PC-9 (cell line): ENCODE results near the gene PRKCA. TPM values are rescaled to one million over a fixed set of nuclear protein-coding genes. Genes with fewer than 3 reads are reported as not detected.

Experiments
- BruUV-seq: library from RNA; stranded (reverse); fragments of 400-500 nt; replicated peaks from 2 replicates; lab custom pipeline; 2021; lab: Mats Ljungman, UMichigan
- CTCF ChIA-PET: fragments of 300-600 bp; sonication (Branson Sonifier 250); formaldehyde crosslinking; loops from one replicate; lab custom pipeline; 2022; ENCODE audit warnings: antibody characterized with exemption; lab: Charles Lee
- POLR2A ChIA-PET: fragments of 300-600 bp; sonication (Branson Sonifier 250); formaldehyde crosslinking; loops from one replicate; lab custom pipeline; 2022; ENCODE audit warnings: antibody characterized with exemption; ENCODE audit not compliant: unreplicated experiment; lab: Charles Lee
- DNase-seq, 2 experiments: peaks; one replicate each; pipeline versions ENCODE4 v3.0.0 to v3.0.0-alpha.2; 2015 to 2022; ENCODE audit warnings: mixed read lengths in 1 of 2
- H2AFZ ChIP-seq: fragments of 200-600 bp; sonication (generic); 2 replicates; pipeline ENCODE4 v1.8.1; 2017; ENCODE audit warnings: antibody characterized with exemption
- H3F3A ChIP-seq: fragments of 200-600 bp; sonication (generic); 2 replicates; pipeline ENCODE4 v1.8.1; 2017; ENCODE audit warnings: antibody characterized with exemption, mild to moderate bottlenecking, low read depth; ENCODE audit not compliant: insufficient read depth
- H3K27ac ChIP-seq: fragments of 200-600 bp; sonication (generic); 2 replicates; pipeline ENCODE4 v1.6.1; 2016; ENCODE audit warnings: mixed run types
- H3K27me3 ChIP-seq: fragments of 200-600 bp; sonication (generic); 2 replicates; pipeline ENCODE4 v1.6.1; 2016; ENCODE audit warnings: low read depth, mixed run types; ENCODE audit not compliant: insufficient read depth
- H3K36me3 ChIP-seq: fragments of 200-600 bp; sonication (generic); 2 replicates; pipeline ENCODE4 v1.6.1; 2016; ENCODE audit warnings: low read depth, mixed run types
- H3K4me1 ChIP-seq: fragments of 200-600 bp; sonication (generic); replicated peaks from 2 replicates; pipeline ENCODE4 v1.6.1; 2016; ENCODE audit warnings: mixed run types; ENCODE audit not compliant: insufficient read depth
- H3K4me2 ChIP-seq: fragments of 200-600 bp; sonication (generic); 2 replicates; pipeline ENCODE4 v1.6.1; 2017; ENCODE audit warnings: mixed run types
- H3K4me3 ChIP-seq: fragments of 200-600 bp; sonication (generic); 2 replicates; pipeline ENCODE4 v1.6.1; 2016; ENCODE audit warnings: mixed run types
- H3K79me2 ChIP-seq: fragments of 200-600 bp; sonication (generic); 2 replicates; pipeline ENCODE4 v1.6.1; 2017; ENCODE audit warnings: low read depth, mixed run types
- H3K9me2 ChIP-seq: fragments of 200-600 bp; sonication (generic); 2 replicates; pipeline ENCODE4 v1.8.1; 2017; ENCODE audit warnings: mild to moderate bottlenecking; ENCODE audit not compliant: insufficient read depth
- H3K9me3 ChIP-seq: fragments of 200-600 bp; sonication (generic); 2 replicates; pipeline ENCODE4 v1.8.1; 2016; ENCODE audit warnings: low read depth; ENCODE audit not compliant: insufficient read depth
- H4K20me1 ChIP-seq: fragments of 200-600 bp; sonication (generic); 2 replicates; pipeline ENCODE4 v1.8.1; 2017; ENCODE audit not compliant: insufficient read depth
- CTCF ChIP-seq: fragments of 200-600 bp; sonication (generic); conservative IDR thresholded peaks from 2 replicates; pipeline ENCODE4 v1.6.1; 2017; ENCODE audit warnings: mixed run types, antibody characterized with exemption, mild to moderate bottlenecking, moderate library complexity
- EZH2 ChIP-seq: fragments of 200-600 bp; sonication (generic); IDR thresholded peaks from 2 replicates; pipeline ENCODE4 v1.8.0; 2017; ENCODE audit warnings: antibody characterized with exemption, low read depth
- intact Hi-C: fragments of 100-400 bp; cut with micrococcal nuclease; formaldehyde crosslinking; loops from one replicate; pipeline ENCODE4 v1.10.0; 2022; ENCODE audit not compliant: unreplicated experiment
- total RNA-seq: library from RNA; stranded (reverse); gene quantifications from 2 replicates; pipeline ENCODE4 v1.2.3, GENCODE V29; 2021

Gene PRKCA
- total RNA-seq, 1 experiment from 2014 or later = 23.1 TPM

- BruUV-seq = no TSS peak
- Histone ChIP-seq H3K4me1 (no peaks in the 10 kb centered on the region), H2AFZ (no peak overlapping the region), H3K36me3 (no peaks in the 10 kb centered on the region), H3F3A (no peaks in the 10 kb centered on the region), H3K9me3 (no peaks in the 10 kb centered on the region), H3K4me3 (no peak overlapping the region), H3K9me2 (no peaks in the 10 kb centered on the region), H3K27ac (no peak overlapping the region), H3K4me2 (no peak overlapping the region), H3K27me3 (no peaks in the 10 kb centered on the region), H4K20me1 (no peaks in the 10 kb centered on the region), H3K79me2 (no peaks in the 10 kb centered on the region)
- no peak for DNase-seq
- intact Hi-C loops = no loop called here
- ChIA-PET POLR2A (no interaction called here), CTCF (no interaction called here)
- TF ChIP-seq CTCF (no peak), EZH2 (no peak)
Observed at GRCh38 chr17:66485309-66485947, 183.0 kb downstream of the PRKCA start.

- intact Hi-C loops = no loop called here
- Histone ChIP-seq H3K9me2 (no peaks in the 10 kb centered on the region), H3K4me3 (no peak overlapping the region), H3K9me3 (no peaks in the 10 kb centered on the region), H3K4me1 (no peaks in the 10 kb centered on the region), H4K20me1 (no peaks in the 10 kb centered on the region), H3K36me3 (no peaks in the 10 kb centered on the region), H3K27ac (no peak overlapping the region), H2AFZ (no peak overlapping the region), H3K27me3 (no peaks in the 10 kb centered on the region), H3K79me2 (no peaks in the 10 kb centered on the region), H3F3A (no peaks in the 10 kb centered on the region), H3K4me2 (no peak overlapping the region)
- DNase-seq = no peak
- POLR2A ChIA-PET = interaction anchor here (0.6 kb wide), 1 partner anchor 163 kb away, joined by 3 read pairs; no protein-coding TSS in a partner anchor
- no peak for TF ChIP-seq EZH2
- TF ChIP-seq CTCF = no peak
- CTCF ChIA-PET = no interaction called here
- BruUV-seq = no TSS peak
Observed at GRCh38 chr17:66487121-66487520, 184.7 kb downstream of the PRKCA start.

- TF ChIP-seq CTCF (no peak), EZH2 (no peak)
- no peak for DNase-seq
- H2AFZ ChIP-seq = no peak overlapping the region
- H3K27ac ChIP-seq = no peak overlapping the region
- H3K36me3 ChIP-seq = no peaks in the 10 kb centered on the region
- H3K4me3 ChIP-seq = no peak overlapping the region
- no peaks in the 10 kb centered on the region for H3K9me2 ChIP-seq
- no peaks in the 10 kb centered on the region for H3F3A ChIP-seq
- BruUV-seq = no TSS peak
- intact Hi-C loops = no loop called here
- H3K9me3 ChIP-seq = no peaks in the 10 kb centered on the region
- no peaks in the 10 kb centered on the region for H3K4me1 ChIP-seq
- no peak overlapping the region for H3K4me2 ChIP-seq
- no peaks in the 10 kb centered on the region for H4K20me1 ChIP-seq
- POLR2A ChIA-PET = interaction anchor here (0.6 kb wide), 1 partner anchor 163 kb away, joined by 3 read pairs; no protein-coding TSS in a partner anchor
- CTCF ChIA-PET = no interaction called here
- no peaks in the 10 kb centered on the region for H3K27me3 ChIP-seq
- H3K79me2 ChIP-seq = no peaks in the 10 kb centered on the region; the same call in 1 of the 2 replicates
Observed at GRCh38 chr17:66487981-66488468, 185.6 kb downstream of the PRKCA start.
